Measurements from ENCODE around the gene C19orf53.
"Not testable (repeated sequence)": the region's sequence is repeated elsewhere in the genome, so short reads cannot be mapped to it uniquely, and the experiment has no call there.

Gene C19orf53

DNA sequence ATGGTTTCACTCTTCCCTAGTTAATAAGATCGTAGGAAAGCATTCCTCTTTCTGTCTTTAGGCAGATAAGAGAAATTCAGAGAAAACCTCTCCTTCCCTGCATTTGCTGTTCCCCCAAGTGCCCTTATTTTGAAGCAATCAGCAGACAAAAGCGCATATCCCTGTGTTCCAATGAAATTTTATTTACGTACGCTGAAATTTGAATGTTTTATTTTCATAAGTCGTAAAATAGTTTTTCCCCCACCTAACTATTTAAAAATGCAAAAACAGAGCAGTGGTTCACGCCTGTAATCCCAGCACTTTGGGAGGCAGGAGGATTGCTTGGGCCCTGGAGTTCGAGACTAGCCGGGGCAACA is 27.2 kb upstream of the C19orf53 start:
- WGBS (ENCODE audit: extremely low coverage, insufficient coverage, low lambda C conversion rate): no CpG with 5 or more reads among the region's 8 CpGs
- Histone ChIP-seq H3K56ac (ENCODE audit: low read length) (no peak overlapping the region), H3K4me3 (ENCODE audit: low read length) (no peak overlapping the region), H3K4me1 (ENCODE audit: control insufficient read depth, low read depth, low read length) (peaks cover 3% of the 10 kb centered on the region), H3K27ac (ENCODE audit: low read depth, low read length) (no peak overlapping the region), H4K8ac (ENCODE audit: low read depth, low read length) (no peak overlapping the region), H3K79me2 (ENCODE audit: control insufficient read depth, insufficient read depth, low read length) (no peaks in the 10 kb centered on the region), H3K4ac (ENCODE audit: low read depth, low read length) (no peak overlapping the region), H3K9ac (ENCODE audit: low read length) (no peak overlapping the region), H2BK5ac (ENCODE audit: low read length) (no peak overlapping the region), H3K23ac (ENCODE audit: low read length) (no peak overlapping the region), H2AK5ac (ENCODE audit: low read length) (no peak overlapping the region), H3K18ac (ENCODE audit: low read length) (no peak overlapping the region), H3K4me2 (ENCODE audit: low read length) (no peak overlapping the region), H4K5ac (ENCODE audit: low read length) (peak overlapping the region; percentile 81), H3K27me3 (ENCODE audit: insufficient read depth, low read length, poor library complexity) (no peaks in the 10 kb centered on the region), H2BK120ac (ENCODE audit: low read depth, low read length) (no peak overlapping the region), H2BK15ac (replicated peaks; ENCODE audit: low read depth) (no peak overlapping the region), H3K79me1 (ENCODE audit: low read length) (peaks cover 4% of the 10 kb centered on the region), H3K36me3 (ENCODE audit: control insufficient read depth, insufficient read depth, low read length) (no peaks in the 10 kb centered on the region)
- DNase-seq: no peak

DNA sequence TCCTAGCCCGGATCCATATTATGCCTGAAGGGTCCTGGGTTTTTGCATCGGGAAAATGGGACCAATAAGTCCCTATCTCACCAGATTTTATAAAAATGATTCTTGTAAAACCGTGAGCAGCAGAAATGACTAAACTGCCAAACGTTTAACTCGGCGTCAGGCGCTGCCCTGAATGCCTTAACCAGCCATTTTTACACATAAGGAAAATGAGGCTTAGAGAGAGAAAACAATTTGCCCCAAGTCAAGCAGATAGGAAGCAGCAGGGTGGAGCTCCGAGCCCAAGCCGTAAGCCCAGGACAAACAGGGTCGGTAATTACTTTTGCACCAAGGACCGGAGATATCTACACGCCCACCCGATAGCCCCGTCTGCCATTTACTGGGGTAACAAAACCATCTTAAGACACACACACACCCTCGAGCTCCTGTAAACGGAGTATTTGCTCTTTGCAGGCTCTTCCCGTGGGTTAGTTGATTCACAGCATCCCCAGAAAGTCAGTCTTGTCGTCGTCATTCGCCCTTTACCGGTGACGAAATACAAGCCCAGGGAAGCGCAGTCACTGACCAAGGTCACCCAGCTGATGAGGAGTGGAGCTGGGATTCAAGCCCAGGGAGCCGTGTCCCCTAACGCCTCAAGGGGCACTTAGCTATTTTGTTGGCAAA is 26.0 kb upstream of the C19orf53 start:
- Histone ChIP-seq H3K18ac (ENCODE audit: low read length) (peak overlapping the region; percentile 21), H4K8ac (ENCODE audit: low read depth, low read length) (peak overlapping the region; percentile 44), H3K4me3 (ENCODE audit: low read length) (peak overlapping the region; percentile 84), H3K79me2 (ENCODE audit: control insufficient read depth, insufficient read depth, low read length) (no peaks in the 10 kb centered on the region), H4K5ac (ENCODE audit: low read length) (no peak overlapping the region), H3K79me1 (ENCODE audit: low read length) (peaks cover 4% of the 10 kb centered on the region), H3K9ac (ENCODE audit: low read length) (peak overlapping the region; percentile 93), H2BK5ac (ENCODE audit: low read length) (peak overlapping the region; percentile 72), H3K27me3 (ENCODE audit: insufficient read depth, low read length, poor library complexity) (no peaks in the 10 kb centered on the region), H3K36me3 (ENCODE audit: control insufficient read depth, insufficient read depth, low read length) (peaks cover 2% of the 10 kb centered on the region), H3K4ac (ENCODE audit: low read depth, low read length) (peak overlapping the region; percentile 88), H3K56ac (ENCODE audit: low read length) (peak overlapping the region; percentile 94), H2AK5ac (ENCODE audit: low read length) (peak overlapping the region; percentile 27), H3K4me1 (ENCODE audit: control insufficient read depth, low read depth, low read length) (peaks cover 3% of the 10 kb centered on the region), H2BK120ac (ENCODE audit: low read depth, low read length) (no peak overlapping the region), H3K23ac (ENCODE audit: low read length) (no peak overlapping the region), H2BK15ac (replicated peaks; ENCODE audit: low read depth) (no peak overlapping the region), H3K27ac (ENCODE audit: low read depth, low read length) (peak overlapping the region; percentile 11), H3K4me2 (ENCODE audit: low read length) (peak overlapping the region; percentile 82)
- WGBS (ENCODE audit: extremely low coverage, insufficient coverage, low lambda C conversion rate): no CpG with 5 or more reads among the region's 25 CpGs
- DNase-seq: peak; percentile 40

- Histone ChIP-seq H4K5ac (ENCODE audit: low read length) (no peak overlapping the region), H3K56ac (ENCODE audit: low read length) (no peak overlapping the region), H2BK120ac (ENCODE audit: low read depth, low read length) (no peak overlapping the region), H4K8ac (ENCODE audit: low read depth, low read length) (no peak overlapping the region), H3K4ac (ENCODE audit: low read depth, low read length) (no peak overlapping the region), H3K27ac (ENCODE audit: low read depth, low read length) (no peak overlapping the region), H2BK15ac (replicated peaks; ENCODE audit: low read depth) (no peak overlapping the region), H2AK5ac (ENCODE audit: low read length) (no peak overlapping the region), H3K79me2 (ENCODE audit: control insufficient read depth, insufficient read depth, low read length) (no peaks in the 10 kb centered on the region), H3K36me3 (ENCODE audit: control insufficient read depth, insufficient read depth, low read length) (peaks cover 4% of the 10 kb centered on the region), H3K79me1 (ENCODE audit: low read length) (peaks cover 4% of the 10 kb centered on the region), H3K4me1 (ENCODE audit: control insufficient read depth, low read depth, low read length) (peaks cover 3% of the 10 kb centered on the region), H3K23ac (ENCODE audit: low read length) (no peak overlapping the region), H3K4me3 (ENCODE audit: low read length) (no peak overlapping the region), H3K18ac (ENCODE audit: low read length) (no peak overlapping the region), H2BK5ac (ENCODE audit: low read length) (no peak overlapping the region), H3K27me3 (ENCODE audit: insufficient read depth, low read length, poor library complexity) (no peaks in the 10 kb centered on the region), H3K4me2 (ENCODE audit: low read length) (no peak overlapping the region), H3K9ac (ENCODE audit: low read length) (no peak overlapping the region)
- DNase-seq: no peak
- WGBS (ENCODE audit: extremely low coverage, insufficient coverage, low lambda C conversion rate): no CpG with 5 or more reads among the region's 16 CpGs
Measured at GRCh38 chr19:13751436-13751835, 22.8 kb upstream of the C19orf53 start.

- H3K4me3 ChIP-seq (ENCODE audit: low read length); H3K27ac ChIP-seq (ENCODE audit: low read depth, low read length); H3K4me2 ChIP-seq (ENCODE audit: low read length); H3K9ac ChIP-seq (ENCODE audit: low read length); H4K5ac ChIP-seq (ENCODE audit: low read length); H3K4ac ChIP-seq (ENCODE audit: low read depth, low read length); H3K56ac ChIP-seq (ENCODE audit: low read length); H3K23ac ChIP-seq (ENCODE audit: low read length); H2BK15ac ChIP-seq (replicated peaks; ENCODE audit: low read depth); H3K4me1 ChIP-seq (ENCODE audit: control insufficient read depth, low read depth, low read length); H2BK120ac ChIP-seq (ENCODE audit: low read depth, low read length); H2AK5ac ChIP-seq (ENCODE audit: low read length); H3K18ac ChIP-seq (ENCODE audit: low read length); H2BK5ac ChIP-seq (ENCODE audit: low read length); H3K79me2 ChIP-seq (ENCODE audit: control insufficient read depth, insufficient read depth, low read length); H4K8ac ChIP-seq (ENCODE audit: low read depth, low read length); H3K79me1 ChIP-seq (ENCODE audit: low read length); DNase-seq; H3K27me3 ChIP-seq (ENCODE audit: insufficient read depth, low read length, poor library complexity); H3K36me3 ChIP-seq (ENCODE audit: control insufficient read depth, insufficient read depth, low read length): not testable (repeated sequence)
- WGBS (ENCODE audit: extremely low coverage, insufficient coverage, low lambda C conversion rate): no CpG with 5 or more reads among the region's 7 CpGs
Measured at GRCh38 chr19:13753622-13754021, 20.6 kb upstream of the C19orf53 start.

DNA sequence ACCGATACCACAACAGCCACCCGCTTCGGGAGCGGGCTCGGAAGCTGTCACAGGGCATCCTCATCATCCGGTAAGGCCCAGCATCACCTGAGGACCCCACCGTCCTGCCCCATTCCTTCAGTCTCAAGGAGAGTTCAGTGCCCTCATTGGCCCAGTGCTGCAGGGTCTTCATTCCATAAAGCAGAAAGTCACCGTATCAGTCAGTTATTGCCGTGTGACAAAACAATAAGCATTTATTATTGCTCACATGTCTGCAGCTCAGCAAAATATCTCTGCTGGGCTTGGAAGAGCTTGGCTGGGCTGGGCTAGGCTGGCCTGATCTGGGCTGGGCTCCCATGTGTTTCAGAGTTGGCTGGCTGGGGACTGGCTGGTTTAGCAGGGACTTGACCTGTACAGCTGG is 18.0 kb upstream of the C19orf53 start:
- Histone ChIP-seq H3K4me1 (ENCODE audit: control insufficient read depth, low read depth, low read length) (no peaks in the 10 kb centered on the region), H3K4ac (ENCODE audit: low read depth, low read length) (no peak overlapping the region), H3K36me3 (ENCODE audit: control insufficient read depth, insufficient read depth, low read length) (peaks cover 4% of the 10 kb centered on the region), H3K9ac (ENCODE audit: low read length) (no peak overlapping the region), H3K23ac (ENCODE audit: low read length) (no peak overlapping the region), H3K4me3 (ENCODE audit: low read length) (no peak overlapping the region), H3K79me2 (ENCODE audit: control insufficient read depth, insufficient read depth, low read length) (no peaks in the 10 kb centered on the region), H3K4me2 (ENCODE audit: low read length) (no peak overlapping the region), H4K5ac (ENCODE audit: low read length) (no peak overlapping the region), H3K27me3 (ENCODE audit: insufficient read depth, low read length, poor library complexity) (no peaks in the 10 kb centered on the region), H3K79me1 (ENCODE audit: low read length) (no peaks in the 10 kb centered on the region), H4K8ac (ENCODE audit: low read depth, low read length) (no peak overlapping the region), H2BK15ac (replicated peaks; ENCODE audit: low read depth) (no peak overlapping the region), H2AK5ac (ENCODE audit: low read length) (no peak overlapping the region), H3K27ac (ENCODE audit: low read depth, low read length) (no peak overlapping the region), H3K56ac (ENCODE audit: low read length) (no peak overlapping the region), H3K18ac (ENCODE audit: low read length) (no peak overlapping the region), H2BK5ac (ENCODE audit: low read length) (no peak overlapping the region), H2BK120ac (ENCODE audit: low read depth, low read length) (no peak overlapping the region)
- WGBS (ENCODE audit: extremely low coverage, insufficient coverage, low lambda C conversion rate): no CpG with 5 or more reads among the region's 9 CpGs
- no peak for DNase-seq

All from mesendoderm (in vitro differentiated cells).